Keratinocyte (primary cell): ENCODE measurements around the gene CHCHD2.

Experiments used
- EZH2 ChIP-seq: IDR thresholded peaks from one replicate; pipeline ENCODE4 v1.6.1; 2012; ENCODE audit warnings: inconsistent platforms, mild to moderate bottlenecking, low read length, moderate library complexity
- TF ChIP-seq, protein P1 (sequence below), 3 experiments: IDR thresholded peaks in 1 of 3; conservative IDR thresholded peaks in 1 of 3; optimal IDR thresholded peaks in 1 of 3; 2 replicates in 2 of 3; 3 replicates in 1 of 3; pipeline versions ENCODE3 to v1.5.1; 2011; ENCODE audit warnings: low read length in 3 of 3, mild to moderate bottlenecking in 3 of 3, moderate library complexity in 2 of 3, control low read depth in 1 of 3, inconsistent platforms in 1 of 3; ENCODE audit not compliant: insufficient read depth in 2 of 3; ENCODE audit errors: extremely low read depth in 1 of 3

DNA sequence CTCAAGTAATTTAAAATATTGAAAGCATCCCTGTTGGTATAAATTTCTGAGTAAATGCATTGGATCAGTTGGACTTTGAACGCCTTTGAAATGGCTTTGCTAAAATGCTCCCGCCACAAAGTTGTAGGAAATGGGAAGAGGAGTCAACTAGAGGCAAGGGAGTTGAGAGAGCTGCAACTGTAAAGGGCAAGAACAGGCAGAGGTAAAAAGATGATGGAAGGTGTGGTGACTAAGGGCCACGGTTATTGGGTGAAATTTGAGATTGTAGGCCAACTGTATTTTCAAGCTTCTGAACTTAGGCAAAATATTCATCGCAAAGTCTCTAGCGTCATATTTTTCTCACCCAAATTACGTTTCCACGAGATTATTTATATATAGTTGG lies 42.8 kb downstream of the CHCHD2 start:
- TF ChIP-seq, protein P1, sequence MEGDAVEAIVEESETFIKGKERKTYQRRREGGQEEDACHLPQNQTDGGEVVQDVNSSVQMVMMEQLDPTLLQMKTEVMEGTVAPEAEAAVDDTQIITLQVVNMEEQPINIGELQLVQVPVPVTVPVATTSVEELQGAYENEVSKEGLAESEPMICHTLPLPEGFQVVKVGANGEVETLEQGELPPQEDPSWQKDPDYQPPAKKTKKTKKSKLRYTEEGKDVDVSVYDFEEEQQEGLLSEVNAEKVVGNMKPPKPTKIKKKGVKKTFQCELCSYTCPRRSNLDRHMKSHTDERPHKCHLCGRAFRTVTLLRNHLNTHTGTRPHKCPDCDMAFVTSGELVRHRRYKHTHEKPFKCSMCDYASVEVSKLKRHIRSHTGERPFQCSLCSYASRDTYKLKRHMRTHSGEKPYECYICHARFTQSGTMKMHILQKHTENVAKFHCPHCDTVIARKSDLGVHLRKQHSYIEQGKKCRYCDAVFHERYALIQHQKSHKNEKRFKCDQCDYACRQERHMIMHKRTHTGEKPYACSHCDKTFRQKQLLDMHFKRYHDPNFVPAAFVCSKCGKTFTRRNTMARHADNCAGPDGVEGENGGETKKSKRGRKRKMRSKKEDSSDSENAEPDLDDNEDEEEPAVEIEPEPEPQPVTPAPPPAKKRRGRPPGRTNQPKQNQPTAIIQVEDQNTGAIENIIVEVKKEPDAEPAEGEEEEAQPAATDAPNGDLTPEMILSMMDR (optimal IDR thresholded peaks at IDR 0.05 in 1 of 3, IDR thresholded peaks at IDR 0.05 in 1 of 3, conservative IDR thresholded peaks at IDR 0.05 in 1 of 3; ENCODE audit: extremely low read depth in 1 of 3, insufficient read depth in 2 of 3, low read length in 3 of 3) = no peak
- no peak for TF ChIP-seq EZH2
